Stromal cell of bone marrow (primary cell): ENCODE measurements around the gene CNPY2.
"Not testable (repeated sequence)": the region's sequence is repeated elsewhere in the genome, so short reads cannot be mapped to it uniquely, and the experiment has no call there.

Source experiments
- DNase-seq: peaks from one replicate; pipeline ENCODE4 v3.0.0-alpha.2; 2012; ENCODE audit warnings: low read depth

The CNPY2 gene

GRCh38 chr12:56315622-56316473 lies at the start of gene CNPY2:
Gene CNPY2, minus strand, starts transcription at chr12:56315988. Its CDS starts 771 bp downstream, at chr12:56315217.
- peak; percentile 92 for DNase-seq

GRCh38 chr12:56362130-56363059 lies 46.6 kb upstream of the CNPY2 start, which contains the start of gene APOF:
Gene APOF, minus strand, starts transcription at chr12:56362857. Its CDS starts 112 bp downstream, at chr12:56362745.
- DNase-seq, result no peak

DNA sequence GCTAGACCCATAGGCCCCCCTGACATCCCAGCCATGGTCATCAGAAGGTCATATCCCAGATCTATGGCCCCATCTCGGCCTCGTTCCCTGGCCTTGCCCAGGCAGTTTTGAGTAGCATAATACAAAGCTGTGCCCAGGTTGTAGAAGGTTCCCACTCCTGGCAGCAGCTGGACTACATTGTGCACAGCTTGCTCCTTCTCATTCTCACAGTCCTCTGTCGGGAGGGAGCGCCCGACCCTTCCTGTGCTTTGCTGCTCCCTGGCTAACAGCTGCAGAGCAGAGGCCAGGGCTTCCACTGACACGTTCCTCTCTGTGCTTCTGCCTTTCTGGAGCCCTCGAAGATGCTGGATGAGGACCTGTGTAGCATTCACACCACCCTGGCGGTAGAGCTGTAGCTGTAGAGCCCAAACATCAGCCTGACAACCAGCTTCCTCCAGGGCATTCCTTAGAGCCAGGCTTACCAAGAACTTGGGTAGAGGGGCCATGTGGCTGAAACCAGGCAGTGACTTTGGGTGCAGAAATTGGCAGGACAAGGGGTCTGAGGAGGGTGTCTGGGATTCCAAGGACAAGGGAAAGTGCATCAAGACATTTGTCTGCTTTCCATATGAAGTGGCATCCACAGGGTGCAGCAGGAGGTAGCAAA lies 45.8 kb upstream of the CNPY2 start:
- DNase-seq, result no peak

- DNase-seq, result peak; percentile 100
These were observed 44.3 kb upstream of the CNPY2 start, which contains the start of gene STAT2 for GRCh38 chr12:56359851-56360767. Gene STAT2, minus strand, starts transcription at chr12:56360107. Its CDS starts 3,536 bp downstream, at chr12:56356571.

DNA sequence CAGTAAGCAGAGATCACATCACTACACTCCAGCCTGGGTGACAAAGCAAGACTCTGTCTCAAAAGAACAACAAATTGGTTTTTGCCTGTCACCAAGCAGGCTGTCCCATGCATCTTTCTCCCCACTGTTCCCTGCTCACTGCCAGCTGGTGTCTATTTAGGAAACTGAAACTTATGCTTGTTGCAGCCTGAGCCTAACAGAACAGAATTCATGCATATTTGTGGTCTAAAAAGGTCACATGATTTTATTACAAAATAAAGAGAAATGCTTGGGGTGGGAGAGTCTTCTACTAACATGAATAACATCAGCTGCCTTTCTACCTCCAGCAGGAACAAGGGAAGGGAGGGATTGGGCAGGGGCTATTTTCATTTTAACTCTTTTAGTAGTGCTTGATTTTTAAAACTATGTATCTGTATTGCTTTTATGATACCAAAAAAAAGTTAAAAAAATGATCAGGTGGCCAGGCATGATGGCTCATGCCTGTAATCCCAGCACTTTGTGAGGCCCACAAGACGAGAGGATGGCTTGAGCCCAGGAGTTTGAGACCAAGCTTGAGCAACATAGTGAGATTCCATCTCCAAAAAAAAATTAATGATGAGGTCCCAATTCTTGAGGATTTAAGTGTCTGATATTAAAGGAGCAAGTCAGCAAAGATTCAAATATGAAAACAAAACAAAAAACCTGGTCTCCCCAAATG lies 43.2 kb upstream of the CNPY2 start:
- peak; percentile 72 for DNase-seq

DNA sequence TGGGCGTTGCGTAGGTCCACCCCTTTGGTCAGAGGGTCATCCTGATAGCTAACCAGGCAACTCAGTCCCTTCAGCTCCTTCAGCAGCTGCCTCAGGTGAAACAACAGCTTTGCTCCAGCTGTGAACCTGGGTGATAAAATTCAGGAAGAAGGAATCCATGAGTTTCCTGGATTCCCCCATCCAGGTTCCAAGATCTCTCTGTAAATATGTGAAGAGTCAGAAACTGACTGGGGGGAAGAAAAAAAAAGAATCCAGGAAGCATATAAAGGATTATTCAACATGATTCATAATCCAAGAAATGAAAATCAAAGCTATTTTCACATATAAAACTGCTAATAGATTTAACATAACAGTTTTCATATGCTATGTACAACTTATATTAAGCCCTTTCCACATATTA lies 35.5 kb upstream of the CNPY2 start:
- no peak for DNase-seq

- DNase-seq, result no peak
These were observed 34.9 kb upstream of the CNPY2 start for GRCh38 chr12:56350662-56351061.

GRCh38 chr12:56348776-56349175 lies 33.0 kb upstream of the CNPY2 start:
- no peak for DNase-seq

DNA sequence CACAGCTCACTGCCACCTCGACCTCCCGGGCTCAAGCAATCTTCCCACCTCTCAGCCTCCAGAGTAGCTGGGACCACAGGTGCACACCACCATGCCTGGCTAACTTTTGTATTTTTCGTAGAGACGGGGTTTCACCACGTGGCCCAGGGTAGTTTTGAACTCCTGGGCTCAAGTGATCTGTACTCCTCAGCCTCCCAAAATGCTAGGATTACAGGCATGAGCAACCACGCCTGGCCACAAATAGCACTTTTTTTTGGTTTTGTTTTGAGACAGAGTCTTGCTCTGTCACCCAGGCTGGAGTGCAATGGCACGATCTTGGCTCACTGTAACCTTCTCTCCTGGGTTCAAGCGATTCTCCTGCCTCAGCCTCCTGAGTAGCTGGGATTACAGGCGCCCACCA lies 31.5 kb upstream of the CNPY2 start:
- DNase-seq, result not testable (repeated sequence)

GRCh38 chr12:56346675-56347074 lies 30.9 kb upstream of the CNPY2 start:
- no peak for DNase-seq

- not testable (repeated sequence) for DNase-seq
These were observed 26.5 kb upstream of the CNPY2 start for GRCh38 chr12:56342290-56342689.

- DNase-seq, result no peak
These were observed 25.8 kb upstream of the CNPY2 start for GRCh38 chr12:56341616-56342015.

GRCh38 chr12:56339158-56339422 lies 23.3 kb upstream of the CNPY2 start:
- DNase-seq, result no peak

DNA sequence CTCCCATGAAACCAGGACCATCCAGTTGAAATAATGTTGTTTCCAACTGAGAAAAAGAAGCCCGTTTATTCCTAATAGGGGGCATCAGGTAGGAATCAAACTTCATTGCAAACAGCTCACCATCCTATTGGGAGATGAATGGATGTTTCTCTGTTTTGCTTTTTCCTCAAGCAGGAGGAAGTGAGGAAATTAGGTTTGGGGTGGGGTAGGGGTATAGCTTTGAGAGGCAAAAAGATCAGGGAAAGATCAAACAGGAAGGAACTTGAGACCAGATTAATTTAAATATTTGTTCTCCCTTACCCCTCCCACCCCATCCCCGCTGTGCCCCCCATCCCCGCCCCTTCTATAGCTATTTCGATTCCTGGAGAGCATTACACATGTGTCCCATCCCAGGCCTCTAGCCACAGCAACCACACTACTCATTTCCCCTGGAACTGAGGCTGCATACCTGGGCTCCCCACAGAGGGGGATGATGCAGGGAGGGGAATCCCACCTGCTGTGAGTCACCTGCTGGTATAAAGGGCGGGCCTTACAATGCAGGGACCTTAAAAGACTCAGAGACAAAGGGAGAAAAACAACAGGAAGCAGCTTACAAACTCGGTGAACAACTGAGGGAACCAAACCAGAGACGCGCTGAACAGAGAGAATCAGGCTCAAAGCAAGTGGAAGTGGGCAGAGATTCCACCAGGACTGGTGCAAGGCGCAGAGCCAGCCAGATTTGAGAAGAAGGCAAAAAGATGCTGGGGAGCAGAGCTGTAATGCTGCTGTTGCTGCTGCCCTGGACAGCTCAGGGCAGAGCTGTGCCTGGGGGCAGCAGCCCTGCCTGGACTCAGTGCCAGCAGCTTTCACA lies 22.7 kb upstream of the CNPY2 start, which contains the start of gene IL23A:
IL23A (plus strand) TSS at position 577 of the 850 bp plus-strand sequence; CDS start at position 738, 161 bp downstream.
- no peak for DNase-seq

DNA sequence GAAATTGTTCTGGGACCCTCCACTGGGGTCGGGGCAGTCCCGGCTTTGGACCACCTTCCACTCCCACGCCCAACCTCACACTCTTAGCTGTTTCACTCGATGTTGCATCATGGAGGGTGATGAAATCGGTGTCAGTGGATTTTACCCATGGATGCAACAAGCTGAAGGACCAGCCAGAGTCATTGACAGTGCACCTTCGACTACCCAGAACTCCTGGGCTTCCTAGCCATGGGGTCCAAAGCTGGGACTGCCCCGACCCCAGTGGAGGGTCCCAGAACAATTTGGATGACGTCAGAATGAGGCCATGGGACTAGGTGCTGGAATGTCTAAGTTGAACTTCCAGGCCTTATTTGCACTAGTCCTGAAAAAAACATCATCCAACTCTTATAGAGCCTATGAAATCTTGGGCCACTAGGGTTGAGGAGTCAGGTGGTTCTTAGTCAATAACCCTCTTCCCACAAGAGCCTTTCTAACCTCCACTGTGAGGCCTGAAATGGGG lies 22.0 kb upstream of the CNPY2 start:
- no peak for DNase-seq

DNA sequence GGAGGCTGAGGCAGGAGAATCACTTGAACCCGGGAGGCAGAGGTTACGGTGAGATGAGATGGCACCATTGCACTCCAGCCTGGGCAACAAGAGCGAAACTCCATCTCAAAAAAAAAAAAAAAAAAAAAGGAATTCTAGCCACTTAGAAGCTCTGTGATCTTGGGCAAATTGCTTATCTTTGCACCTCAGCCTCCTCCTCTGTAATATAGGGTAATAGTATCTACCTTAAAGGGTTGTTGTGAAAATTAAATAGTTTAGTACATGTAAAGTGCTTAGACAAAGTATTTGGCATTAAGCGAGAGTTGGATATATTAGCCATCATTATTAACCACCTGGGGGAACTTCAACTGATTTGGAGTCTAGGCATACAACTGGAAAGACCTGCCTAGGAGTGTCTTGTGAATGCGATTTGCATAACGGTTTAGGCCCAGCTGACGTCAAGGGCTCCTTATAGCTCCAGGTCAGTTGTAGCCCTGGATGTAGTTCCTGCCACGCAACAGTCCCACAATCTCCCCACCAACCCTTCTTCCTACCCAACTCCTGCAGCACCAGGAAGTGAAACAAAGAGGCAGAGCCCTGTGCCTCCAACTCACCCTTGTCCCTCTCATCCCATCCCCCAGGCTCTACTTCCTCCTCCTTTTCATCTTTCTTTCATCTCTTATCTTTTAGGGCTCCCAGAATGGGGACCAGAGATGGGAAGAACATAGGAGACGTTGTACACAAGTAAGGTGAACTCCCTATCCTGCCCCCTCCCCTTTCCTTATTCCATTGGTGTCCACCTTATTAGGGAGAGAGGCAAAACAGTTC lies 20.8 kb upstream of the CNPY2 start:
- no peak for DNase-seq

DNA sequence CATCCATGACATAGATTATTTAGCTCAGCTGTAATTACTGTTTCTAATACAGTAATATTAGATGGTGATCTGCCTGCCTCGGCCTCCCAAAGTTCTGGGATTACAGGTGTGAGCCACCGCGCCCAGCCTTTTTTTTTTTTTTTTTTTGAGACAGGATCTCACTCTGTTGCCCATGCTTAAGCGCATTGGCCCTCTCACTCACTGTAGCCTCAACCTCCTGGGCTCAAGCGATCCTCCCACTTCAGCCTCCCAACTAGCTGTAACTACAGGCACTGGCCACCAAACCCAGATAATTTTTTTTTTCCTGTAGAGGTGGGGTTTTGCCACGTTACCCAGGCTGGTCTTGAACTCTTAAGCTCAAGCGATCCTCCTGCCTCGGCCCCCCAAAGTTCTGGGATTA lies 19.7 kb upstream of the CNPY2 start:
- not testable (repeated sequence) for DNase-seq

DNA sequence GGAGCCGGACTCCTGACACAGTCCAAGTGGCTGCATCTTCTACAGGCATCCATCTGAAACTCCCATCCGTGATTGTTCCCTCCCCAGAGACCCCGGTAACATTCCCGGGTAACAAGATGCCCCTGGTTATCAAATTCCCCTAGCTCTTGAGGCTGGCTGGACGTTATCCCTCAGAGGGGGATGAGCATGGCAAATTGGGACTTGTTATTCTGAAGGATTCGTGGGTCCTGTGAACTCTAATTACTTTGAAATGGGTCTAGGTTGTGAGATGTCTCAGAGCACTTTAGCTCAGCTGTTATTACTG lies 18.7 kb upstream of the CNPY2 start:
- DNase-seq, result no peak
